Measurements from ENCODE around the gene SRRM2. TPM values are rescaled to one million over a fixed set of nuclear protein-coding genes. Genes with fewer than 3 reads are reported as not detected.

The SRRM2 gene
- total RNA-seq, 2 experiments from 2014 or later: 1,187 to 1,199 TPM

- Histone ChIP-seq H3K4me1 (ENCODE audit: insufficient read depth, low read length) (no peaks in the 10 kb centered on the region), H3K27ac (ENCODE audit: low read depth in 1 of 2, low read length in 2 of 2) (no peak overlapping the region), H3K9me3 (ENCODE audit: control insufficient read depth in 1 of 2, insufficient read depth in 1 of 2, low read length in 2 of 2) (peaks cover 0 to 6% of the 10 kb centered on the region in 2 experiments), H3K4me3 (ENCODE audit: low read length) (no peak overlapping the region), H3K36me3 (ENCODE audit: insufficient read depth, low read length) (no peaks in the 10 kb centered on the region), H3K27me3 (ENCODE audit: control insufficient read depth in 1 of 2, insufficient read depth in 2 of 2, low read length in 2 of 2) (peaks cover 4 to 8% of the 10 kb centered on the region in 2 experiments)
- ChIA-PET POLR2A (no interaction called here), CTCF (no interaction called here)
- TF ChIP-seq, protein P1, sequence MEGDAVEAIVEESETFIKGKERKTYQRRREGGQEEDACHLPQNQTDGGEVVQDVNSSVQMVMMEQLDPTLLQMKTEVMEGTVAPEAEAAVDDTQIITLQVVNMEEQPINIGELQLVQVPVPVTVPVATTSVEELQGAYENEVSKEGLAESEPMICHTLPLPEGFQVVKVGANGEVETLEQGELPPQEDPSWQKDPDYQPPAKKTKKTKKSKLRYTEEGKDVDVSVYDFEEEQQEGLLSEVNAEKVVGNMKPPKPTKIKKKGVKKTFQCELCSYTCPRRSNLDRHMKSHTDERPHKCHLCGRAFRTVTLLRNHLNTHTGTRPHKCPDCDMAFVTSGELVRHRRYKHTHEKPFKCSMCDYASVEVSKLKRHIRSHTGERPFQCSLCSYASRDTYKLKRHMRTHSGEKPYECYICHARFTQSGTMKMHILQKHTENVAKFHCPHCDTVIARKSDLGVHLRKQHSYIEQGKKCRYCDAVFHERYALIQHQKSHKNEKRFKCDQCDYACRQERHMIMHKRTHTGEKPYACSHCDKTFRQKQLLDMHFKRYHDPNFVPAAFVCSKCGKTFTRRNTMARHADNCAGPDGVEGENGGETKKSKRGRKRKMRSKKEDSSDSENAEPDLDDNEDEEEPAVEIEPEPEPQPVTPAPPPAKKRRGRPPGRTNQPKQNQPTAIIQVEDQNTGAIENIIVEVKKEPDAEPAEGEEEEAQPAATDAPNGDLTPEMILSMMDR (IDR thresholded peaks at IDR 0.05): no peak
- ATAC-seq (ENCODE audit: poor library complexity) (no peak), DNase-seq (no peak)
- Mint-ChIP-seq H3K9me3 (no peaks in the 10 kb centered on the region), H3K27me3 (peaks cover 11% of the 10 kb centered on the region), H3K36me3 (ENCODE audit: low read depth) (no peaks in the 10 kb centered on the region), H3K4me1 (ENCODE audit: low read depth) (no peaks in the 10 kb centered on the region), H3K4me3 (no peak overlapping the region), H3K27ac (no peak overlapping the region)
- intact Hi-C loops (cut with DNase I, micrococcal nuclease): no loop called here
Observed at GRCh38 chr16:2814551-2815298, 62.3 kb downstream of the SRRM2 start.

DNA sequence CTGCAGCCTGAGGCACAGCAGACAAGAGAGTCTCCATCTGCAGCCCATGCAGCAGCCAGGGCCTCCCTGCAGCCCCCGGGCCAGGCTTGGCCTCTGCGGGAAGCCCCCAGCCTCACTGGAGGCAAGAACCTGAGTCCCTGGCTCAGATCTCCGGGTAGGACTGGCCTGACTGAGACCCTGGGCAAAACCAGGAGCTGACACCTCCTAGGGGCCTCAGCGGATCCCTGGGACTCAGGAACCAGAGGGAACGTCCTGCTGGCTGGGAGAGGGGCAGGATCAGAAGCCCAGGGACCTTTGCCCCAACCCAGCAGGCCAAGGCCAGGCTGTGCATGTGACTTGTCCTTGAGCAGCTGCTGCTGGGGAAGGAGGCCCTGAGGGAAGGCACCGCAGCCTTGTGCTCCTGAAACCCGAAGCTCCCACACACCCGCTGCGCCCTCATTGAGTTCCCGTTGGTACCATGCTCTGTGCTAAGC is 62.9 kb downstream of the SRRM2 start:
- POLR2A ChIA-PET: no interaction called here
- CTCF ChIA-PET: no interaction called here
- Mint-ChIP-seq H3K27me3 (peaks cover 7% of the 10 kb centered on the region), H3K36me3 (ENCODE audit: low read depth) (no peaks in the 10 kb centered on the region), H3K9me3 (no peaks in the 10 kb centered on the region), H3K27ac (no peak overlapping the region), H3K4me1 (ENCODE audit: low read depth) (no peaks in the 10 kb centered on the region), H3K4me3 (no peak overlapping the region)
- Histone ChIP-seq H3K36me3 (ENCODE audit: insufficient read depth, low read length) (no peaks in the 10 kb centered on the region), H3K27me3 (ENCODE audit: control insufficient read depth in 1 of 2, insufficient read depth in 2 of 2, low read length in 2 of 2) (peaks cover 4 to 6% of the 10 kb centered on the region in 2 experiments), H3K4me1 (ENCODE audit: insufficient read depth, low read length) (no peaks in the 10 kb centered on the region), H3K27ac (ENCODE audit: low read depth in 1 of 2, low read length in 2 of 2) (no peak overlapping the region), H3K9me3 (ENCODE audit: control insufficient read depth in 1 of 2, insufficient read depth in 1 of 2, low read length in 2 of 2) (peaks cover 0 to 6% of the 10 kb centered on the region in 2 experiments), H3K4me3 (ENCODE audit: low read length) (no peak overlapping the region)
- ATAC-seq (ENCODE audit: poor library complexity): no peak
- no peak for DNase-seq
- intact Hi-C loops (cut with DNase I, micrococcal nuclease): no loop called here
- TF ChIP-seq, protein P1 (IDR thresholded peaks at IDR 0.05): no peak

GRCh38 chr16:2816751-2817339 is 64.4 kb downstream of the SRRM2 start, which contains the start of gene PRSS21:
TSS of gene PRSS21 (plus strand) at chr16:2817237. CDS start at chr16:2817269, 32 bp downstream.
- intact Hi-C loops (cut with DNase I, micrococcal nuclease): no loop called here
- no peaks in the 10 kb centered on the region for H3K4me1 ChIP-seq (ENCODE audit: insufficient read depth, low read length)
- no peaks in the 10 kb centered on the region for H3K9me3 Mint-ChIP-seq

More at GRCh38 chr16:2816751-2817339, 64.4 kb downstream of the SRRM2 start, which contains the start of gene PRSS21:
- TF ChIP-seq, protein P1 (IDR thresholded peaks at IDR 0.05): no peak
- H3K27ac Mint-ChIP-seq: no peak within 1 kb of the TSS
- no peaks in the 10 kb centered on the region for H3K36me3 Mint-ChIP-seq (ENCODE audit: low read depth)
- Histone ChIP-seq H3K9me3 (ENCODE audit: control insufficient read depth in 1 of 2, insufficient read depth in 1 of 2, low read length in 2 of 2) (peaks cover 0 to 6% of the 10 kb centered on the region in 2 experiments), H3K4me3 (ENCODE audit: low read length) (no peak within 1 kb of the TSS), H3K36me3 (ENCODE audit: insufficient read depth, low read length) (no peaks in the 10 kb centered on the region), H3K27me3 (ENCODE audit: control insufficient read depth in 1 of 2, insufficient read depth in 2 of 2, low read length in 2 of 2) (no peaks in the 10 kb centered on the region), H3K27ac (ENCODE audit: low read depth in 1 of 2, low read length in 2 of 2) (no peak within 1 kb of the TSS)
- peak in 9 of 14 experiments; percentile 11 to 50 (median 28) for DNase-seq
- H3K4me3 Mint-ChIP-seq: no peak within 1 kb of the TSS
- H3K27me3 Mint-ChIP-seq: no peaks in the 10 kb centered on the region
- CTCF ChIA-PET: interaction anchor here (1.4 kb wide), 1 partner anchor 52 kb away, joined by 7 read pairs; no protein-coding TSS in a partner anchor
- ATAC-seq (ENCODE audit: poor library complexity): no peak
- POLR2A ChIA-PET: no interaction called here
- H3K4me1 Mint-ChIP-seq (ENCODE audit: low read depth): no peaks in the 10 kb centered on the region
